ENCODE data around the gene ZNF569. TPM values are rescaled to one million over a fixed set of nuclear protein-coding genes. Genes with fewer than 3 reads are reported as not detected.
A peak's percentile ranks its signal among the peaks of the same experiment; 100 is the strongest.

ZNF569 gene
- 5.0 TPM for polyA plus RNA-seq
- long read RNA-seq, donor 1, result 0 reads
- long read RNA-seq, donor 2, result 0 reads
- long read RNA-seq, donor 3, result 0 reads
- long read RNA-seq, donor 4, result 0 reads
- long read RNA-seq, donor 5, partial matches to known transcripts, result 0 of 1 reads
- long read RNA-seq, donor 5, other reads (novel, unspliced or antisense), result 0 of 1 reads
- long read RNA-seq, donor 6, full-length matches to known transcripts, result 1 of 1 reads
- long read RNA-seq, donor 6, partial matches to known transcripts, result 0 of 1 reads
- long read RNA-seq, donor 6, other reads (novel, unspliced or antisense), result 0 of 1 reads
- long read RNA-seq, donor 7, full-length matches to known transcripts, result 2 of 2 reads
- long read RNA-seq, donor 7, partial matches to known transcripts, result 0 of 2 reads
- long read RNA-seq, donor 7, other reads (novel, unspliced or antisense), result 0 of 2 reads
- long read RNA-seq, donor 8, full-length matches to known transcripts, result 1 of 1 reads
- long read RNA-seq, donor 8, partial matches to known transcripts, result 0 of 1 reads
- long read RNA-seq, donor 8, other reads (novel, unspliced or antisense), result 0 of 1 reads
- long read RNA-seq, donor 9, full-length matches to known transcripts, result 1 of 1 reads
- long read RNA-seq, donor 9, partial matches to known transcripts, result 0 of 1 reads
- long read RNA-seq, donor 9, other reads (novel, unspliced or antisense), result 0 of 1 reads
- long read RNA-seq, donor 10, full-length matches to known transcripts, result 2 of 2 reads
- long read RNA-seq, donor 10, partial matches to known transcripts, result 0 of 2 reads
- long read RNA-seq, donor 10, other reads (novel, unspliced or antisense), result 0 of 2 reads
- long read RNA-seq, donor 11, partial matches to known transcripts, result 0 of 1 reads
- long read RNA-seq, donor 11, other reads (novel, unspliced or antisense), result 0 of 1 reads

DNA sequence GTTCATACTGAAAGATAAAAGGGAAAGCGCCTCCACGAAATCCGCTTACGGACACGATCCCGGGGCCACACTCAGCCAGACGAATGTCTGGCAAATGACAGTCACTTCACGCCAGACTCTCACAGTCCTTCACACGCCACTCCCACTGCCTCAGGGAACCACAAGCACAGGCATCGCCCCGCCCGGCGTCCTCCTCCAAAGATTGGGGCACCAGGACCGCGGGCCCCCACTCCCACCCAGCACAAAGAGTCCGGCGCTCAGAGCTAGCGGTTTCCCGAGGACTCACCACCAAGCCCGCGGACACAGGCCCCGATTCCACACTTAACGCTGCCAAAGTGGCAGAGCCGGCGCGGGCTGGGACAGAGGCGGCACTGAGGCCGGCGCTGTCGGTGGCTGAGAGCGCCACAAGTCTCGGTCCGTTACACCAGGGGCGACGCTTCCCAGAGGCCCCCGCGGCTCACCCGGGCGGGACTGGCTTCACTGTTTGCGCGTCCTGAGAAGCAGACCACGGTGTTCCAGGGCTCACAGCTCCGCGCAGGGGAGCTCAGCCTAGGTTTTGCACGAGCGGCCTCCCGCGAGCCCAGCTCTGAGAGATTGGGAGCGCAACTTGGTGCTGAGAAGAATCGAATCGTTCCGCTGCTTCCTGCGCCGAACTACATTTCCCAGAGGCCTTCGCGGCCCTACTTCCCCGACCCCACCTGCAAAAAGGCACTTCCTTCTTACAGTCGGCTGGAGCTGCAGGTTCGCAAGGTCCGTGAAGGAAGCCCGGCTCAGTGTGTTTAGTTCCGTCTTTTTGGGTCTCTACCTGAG, at the start of gene ZNF569:
Gene ZNF569, minus strand, starts transcription at position 647 of the 810 bp plus-strand sequence. CDS start 22,523 bp downstream, outside the sequence.
- DNase-seq, result peak; percentile 91 to 98
- no CpG with 5 or more reads among the region's 62 CpGs for WGBS (ENCODE audit: insufficient coverage, low lambda C conversion rate)

DNA sequence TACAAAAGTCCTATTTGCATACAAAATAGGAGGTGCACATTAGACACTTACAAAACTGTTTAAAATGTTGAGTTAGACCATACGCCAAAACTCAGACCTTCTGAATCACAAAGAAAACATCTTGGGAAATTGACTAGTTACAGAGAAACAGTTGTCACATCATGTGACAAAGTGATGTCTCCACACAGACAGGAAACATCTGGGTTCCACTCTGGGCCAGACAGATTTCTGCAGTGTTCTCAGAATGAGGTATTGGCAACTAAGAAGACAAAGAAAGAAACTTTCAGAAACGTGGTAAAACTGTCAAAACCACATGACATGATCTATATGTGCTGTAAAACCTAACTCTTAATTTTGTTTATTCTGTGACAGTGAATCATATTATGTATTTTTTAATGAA, 46.2 kb upstream of the ZNF569 start:
- Histone ChIP-seq H3K27ac (ENCODE audit: low read length) (no peak overlapping the region), H3K27me3 (ENCODE audit: control insufficient read depth, insufficient read depth, low read length) (no peaks in the 10 kb centered on the region), H3K4me3 (ENCODE audit: low read length) (no peak overlapping the region), H3K4me1 (ENCODE audit: control insufficient read depth, insufficient read depth, low read length) (no peaks in the 10 kb centered on the region), H3K9me3 (ENCODE audit: control insufficient read depth, low read depth, low read length) (peaks cover 5% of the 10 kb centered on the region), H3K36me3 (ENCODE audit: control insufficient read depth, insufficient read depth, low read length) (peaks cover 10% of the 10 kb centered on the region)
- 60% methylated on average over 1 of the region's 2 CpGs for WGBS (ENCODE audit: insufficient coverage, low lambda C conversion rate)
- no peak for DNase-seq

More for the DNA sequence above, at the start of gene ZNF569:
- Histone ChIP-seq H3K4me3 (ENCODE audit: low read length) (peak within 1 kb of the TSS; percentile 89), H3K4me1 (ENCODE audit: control insufficient read depth, insufficient read depth, low read length) (peaks cover 3% of the 10 kb centered on the region), H3K27me3 (ENCODE audit: control insufficient read depth, insufficient read depth, low read length) (no peaks in the 10 kb centered on the region), H3K36me3 (ENCODE audit: control insufficient read depth, insufficient read depth, low read length) (peaks cover 14% of the 10 kb centered on the region), H3K27ac (ENCODE audit: low read length) (peak within 1 kb of the TSS; percentile 85), H3K9me3 (ENCODE audit: control insufficient read depth, low read depth, low read length) (peaks cover 5% of the 10 kb centered on the region)

DNA sequence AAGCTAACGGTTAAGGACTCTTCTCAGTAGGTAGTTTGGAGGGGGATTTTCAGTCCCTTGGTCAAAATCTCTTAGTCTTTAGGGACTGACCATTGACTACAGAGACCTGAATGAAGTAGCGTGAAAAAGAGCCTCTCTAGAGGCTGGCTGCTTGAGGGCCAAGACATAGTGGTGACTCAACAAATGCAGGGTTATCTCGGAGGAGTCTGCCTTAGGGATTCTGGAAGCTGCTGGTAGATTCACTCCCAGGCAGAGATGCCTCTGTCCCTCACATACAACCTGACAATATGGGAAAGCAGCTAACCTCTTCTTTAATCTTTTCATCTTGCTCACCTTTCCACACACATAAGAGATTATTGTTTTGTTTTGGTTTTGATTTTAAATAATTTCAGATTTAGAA, 44.6 kb upstream of the ZNF569 start:
- H3K4me1 ChIP-seq (ENCODE audit: control insufficient read depth, insufficient read depth, low read length), result no peaks in the 10 kb centered on the region
- H3K36me3 ChIP-seq (ENCODE audit: control insufficient read depth, insufficient read depth, low read length), result peaks cover 10% of the 10 kb centered on the region
- WGBS (ENCODE audit: insufficient coverage, low lambda C conversion rate), result no CpG with 5 or more reads among the region's 3 CpGs

DNA sequence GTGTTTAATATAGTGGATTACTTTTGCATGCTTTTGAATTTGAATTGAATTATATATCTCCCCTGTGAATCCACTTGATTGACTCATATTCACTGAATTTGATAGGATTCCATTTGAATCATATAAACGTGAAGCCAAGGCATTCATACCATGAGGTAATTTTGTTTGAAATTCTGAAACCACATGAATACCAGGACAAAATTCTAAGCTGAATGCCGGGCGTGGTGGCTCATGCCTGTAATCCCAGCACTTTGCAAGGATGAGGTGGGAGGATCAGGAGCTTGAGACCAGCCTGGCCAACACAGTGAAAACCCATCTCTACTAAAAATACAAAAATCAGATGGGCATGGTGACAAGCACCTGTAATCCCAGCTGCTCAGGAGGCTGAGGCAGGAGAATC, 43.9 kb upstream of the ZNF569 start:
- no peaks in the 10 kb centered on the region for H3K4me1 ChIP-seq (ENCODE audit: control insufficient read depth, insufficient read depth, low read length)
- H3K27me3 ChIP-seq (ENCODE audit: control insufficient read depth, insufficient read depth, low read length), result no peaks in the 10 kb centered on the region
- no peak overlapping the region for H3K4me3 ChIP-seq (ENCODE audit: low read length)
- H3K36me3 ChIP-seq (ENCODE audit: control insufficient read depth, insufficient read depth, low read length), result peaks cover 10% of the 10 kb centered on the region
- no peak for DNase-seq
- no CpG with 5 or more reads among the region's 3 CpGs for WGBS (ENCODE audit: insufficient coverage, low lambda C conversion rate)
- H3K27ac ChIP-seq (ENCODE audit: low read length), result no peak overlapping the region
- H3K9me3 ChIP-seq (ENCODE audit: control insufficient read depth, low read depth, low read length), result no peaks in the 10 kb centered on the region

More for the DNA sequence above, 44.6 kb upstream of the ZNF569 start:
- Histone ChIP-seq H3K27ac (ENCODE audit: low read length) (no peak overlapping the region), H3K4me3 (ENCODE audit: low read length) (no peak overlapping the region), H3K27me3 (ENCODE audit: control insufficient read depth, insufficient read depth, low read length) (no peaks in the 10 kb centered on the region), H3K9me3 (ENCODE audit: control insufficient read depth, low read depth, low read length) (no peaks in the 10 kb centered on the region)
- no peak for DNase-seq

DNA sequence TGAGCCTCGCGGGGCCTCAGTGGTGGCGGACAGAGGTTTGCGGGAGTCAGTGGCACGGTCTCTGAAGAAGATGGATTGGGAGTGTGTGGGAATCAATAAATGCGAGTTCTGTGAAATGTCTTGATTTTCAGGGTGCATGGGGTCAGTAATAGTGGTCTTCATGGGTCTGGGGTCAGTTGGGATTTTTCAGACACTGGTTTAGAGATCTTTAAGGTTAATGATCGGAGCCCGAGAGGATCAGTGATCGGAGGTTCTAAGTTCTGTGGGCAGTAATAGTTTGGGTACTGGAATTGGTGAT, 39.9 kb upstream of the ZNF569 start:
- Histone ChIP-seq H3K4me1 (ENCODE audit: control insufficient read depth, insufficient read depth, low read length) (peaks cover 7% of the 10 kb centered on the region), H3K4me3 (ENCODE audit: low read length) (peak overlapping the region; percentile 62), H3K9me3 (ENCODE audit: control insufficient read depth, low read depth, low read length) (no peaks in the 10 kb centered on the region), H3K27me3 (ENCODE audit: control insufficient read depth, insufficient read depth, low read length) (no peaks in the 10 kb centered on the region), H3K27ac (ENCODE audit: low read length) (peak overlapping the region; percentile 94), H3K36me3 (ENCODE audit: control insufficient read depth, insufficient read depth, low read length) (peaks cover 4% of the 10 kb centered on the region)
- DNase-seq, result no peak
- WGBS (ENCODE audit: insufficient coverage, low lambda C conversion rate), result 0% methylated on average over 2 of the region's 9 CpGs

DNA sequence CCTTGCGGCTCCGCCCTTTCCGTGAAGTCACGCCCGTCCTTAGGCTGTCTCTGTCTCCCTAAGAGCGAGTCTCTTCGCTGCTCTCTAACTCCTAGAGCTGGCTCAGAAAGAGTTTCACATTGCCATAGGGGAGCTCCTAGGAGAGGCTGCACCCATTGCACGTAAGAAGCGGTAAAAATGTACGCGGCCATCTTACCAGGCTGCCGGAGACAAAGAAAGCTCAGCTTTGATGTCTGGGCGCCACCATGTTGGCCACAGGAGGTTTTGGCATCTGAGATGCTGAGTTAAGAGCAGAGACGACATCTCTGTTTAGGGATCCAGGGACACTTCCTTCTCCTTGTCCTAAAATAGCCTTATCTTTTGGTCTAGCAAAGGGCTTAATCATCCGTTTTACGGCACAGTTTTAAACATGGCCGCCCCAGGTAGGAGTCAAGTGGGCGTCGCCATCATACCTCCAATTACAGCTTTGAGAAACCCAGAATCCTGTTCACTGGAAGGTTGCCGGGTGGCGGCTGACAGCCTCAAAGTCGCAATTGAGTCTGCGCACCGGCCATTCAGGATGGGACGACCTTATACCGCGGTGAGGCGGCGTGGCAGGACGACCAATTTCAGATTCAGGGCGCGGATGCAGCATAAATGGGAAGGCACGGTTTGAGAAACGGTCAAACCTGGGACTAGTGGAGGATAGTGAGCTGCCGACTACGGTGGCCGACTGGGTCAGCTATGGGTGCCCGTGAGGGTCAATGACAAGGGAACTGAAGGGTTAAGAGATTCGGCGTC, 39.3 kb upstream of the ZNF569 start, which contains the start of gene ZNF793:
Gene ZNF793, plus strand, starts transcription at position 553 of the 780 bp plus-strand sequence. CDS start 16,501 bp downstream, outside the sequence.
- peak; percentile 82 to 97 for DNase-seq
- peaks cover 7% of the 10 kb centered on the region for H3K4me1 ChIP-seq (ENCODE audit: control insufficient read depth, insufficient read depth, low read length)
- WGBS (ENCODE audit: insufficient coverage, low lambda C conversion rate), result no CpG with 5 or more reads among the region's 40 CpGs
- H3K27ac ChIP-seq (ENCODE audit: low read length), result peak within 1 kb of the TSS; percentile 94
- no peaks in the 10 kb centered on the region for H3K27me3 ChIP-seq (ENCODE audit: control insufficient read depth, insufficient read depth, low read length)
- no peaks in the 10 kb centered on the region for H3K9me3 ChIP-seq (ENCODE audit: control insufficient read depth, low read depth, low read length)
- H3K4me3 ChIP-seq (ENCODE audit: low read length), result peak within 1 kb of the TSS; percentile 62
- peaks cover under 1% of the 10 kb centered on the region for H3K36me3 ChIP-seq (ENCODE audit: control insufficient read depth, insufficient read depth, low read length)

DNA sequence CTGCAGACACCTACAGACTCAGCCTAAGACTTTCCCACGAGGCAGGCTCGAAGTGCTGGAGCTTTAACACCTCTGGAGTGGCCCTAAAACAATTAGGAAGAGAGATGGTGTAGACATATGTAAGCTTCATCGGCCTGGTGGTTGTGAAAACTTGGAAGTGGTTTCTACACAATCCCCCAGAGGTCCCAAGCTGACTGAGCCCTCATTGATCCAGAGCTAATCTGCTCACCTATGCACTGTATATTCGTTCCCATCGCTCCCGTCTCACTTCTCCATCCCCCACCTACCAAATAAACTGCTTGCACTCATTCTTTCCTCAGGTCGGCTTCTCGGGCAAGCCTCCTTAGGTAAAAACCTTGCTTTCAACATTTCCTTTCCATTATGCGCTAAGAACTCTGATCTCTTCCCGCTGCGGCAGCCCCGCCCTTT, 38.7 kb upstream of the ZNF569 start:
- no peak for DNase-seq
- Histone ChIP-seq H3K9me3 (ENCODE audit: control insufficient read depth, low read depth, low read length) (no peaks in the 10 kb centered on the region), H3K4me1 (ENCODE audit: control insufficient read depth, insufficient read depth, low read length) (peaks cover 7% of the 10 kb centered on the region)

DNA sequence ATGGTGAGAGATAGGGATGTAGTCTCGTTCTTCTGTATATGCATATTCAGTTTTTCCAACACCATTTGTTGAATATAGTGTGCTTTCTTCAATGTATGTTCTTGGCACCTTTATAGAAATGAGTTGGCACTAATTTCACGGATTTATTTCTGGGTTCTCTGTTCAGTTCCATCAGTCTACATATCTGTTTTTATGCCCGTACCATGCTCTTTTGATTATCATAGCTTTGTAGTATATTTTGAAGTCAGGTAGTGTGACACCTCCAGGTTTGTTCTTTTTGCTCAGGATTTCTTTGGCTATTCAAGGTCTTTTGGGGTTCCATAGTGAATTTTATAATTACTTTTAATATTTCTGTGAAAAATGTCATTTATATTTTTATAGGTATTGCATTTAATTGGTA, 25.0 kb upstream of the ZNF569 start:
- H3K36me3 ChIP-seq (ENCODE audit: control insufficient read depth, insufficient read depth, low read length), result no peaks in the 10 kb centered on the region
- H3K27me3 ChIP-seq (ENCODE audit: control insufficient read depth, insufficient read depth, low read length), result no peaks in the 10 kb centered on the region
- 54% methylated on average over 2 of the region's 3 CpGs for WGBS (ENCODE audit: insufficient coverage, low lambda C conversion rate)
- DNase-seq, result no peak
- no peak overlapping the region for H3K4me3 ChIP-seq (ENCODE audit: low read length)
- peaks cover 22% of the 10 kb centered on the region for H3K9me3 ChIP-seq (ENCODE audit: control insufficient read depth, low read depth, low read length)
- H3K4me1 ChIP-seq (ENCODE audit: control insufficient read depth, insufficient read depth, low read length), result no peaks in the 10 kb centered on the region
- H3K27ac ChIP-seq (ENCODE audit: low read length), result no peak overlapping the region

More for the DNA sequence above, 38.7 kb upstream of the ZNF569 start:
- Histone ChIP-seq H3K36me3 (ENCODE audit: control insufficient read depth, insufficient read depth, low read length) (no peaks in the 10 kb centered on the region), H3K27ac (ENCODE audit: low read length) (peak overlapping the region; percentile 94), H3K4me3 (ENCODE audit: low read length) (peak overlapping the region; percentile 62), H3K27me3 (ENCODE audit: control insufficient read depth, insufficient read depth, low read length) (no peaks in the 10 kb centered on the region)
- no CpG with 5 or more reads among the region's 12 CpGs for WGBS (ENCODE audit: insufficient coverage, low lambda C conversion rate)

DNA sequence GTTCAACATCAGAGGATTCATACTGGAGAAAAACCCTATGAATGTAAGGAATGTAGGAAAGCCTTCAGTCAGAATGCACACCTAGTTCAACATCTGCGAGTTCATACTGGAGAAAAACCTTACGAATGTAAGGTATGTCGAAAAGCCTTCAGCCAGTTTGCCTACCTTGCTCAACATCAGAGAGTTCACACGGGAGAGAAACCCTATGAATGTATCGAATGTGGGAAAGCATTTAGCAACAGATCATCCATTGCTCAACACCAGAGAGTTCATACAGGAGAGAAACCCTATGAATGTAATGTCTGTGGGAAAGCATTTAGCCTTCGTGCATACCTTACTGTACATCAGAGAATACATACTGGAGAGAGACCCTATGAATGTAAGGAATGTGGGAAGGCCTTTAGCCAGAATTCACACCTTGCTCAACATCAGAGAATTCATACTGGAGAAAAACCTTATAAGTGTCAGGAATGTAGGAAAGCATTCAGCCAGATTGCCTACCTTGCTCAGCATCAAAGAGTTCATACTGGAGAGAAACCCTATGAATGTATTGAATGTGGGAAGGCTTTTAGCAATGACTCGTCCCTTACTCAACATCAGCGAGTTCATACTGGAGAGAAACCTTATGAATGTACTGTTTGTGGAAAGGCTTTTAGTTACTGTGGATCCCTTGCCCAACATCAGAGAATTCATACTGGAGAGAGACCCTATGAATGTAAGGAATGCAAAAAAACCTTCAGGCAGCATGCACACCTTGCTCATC, 17.3 kb upstream of the ZNF569 start:
- Histone ChIP-seq H3K27ac (ENCODE audit: low read length) (no peak overlapping the region), H3K36me3 (ENCODE audit: control insufficient read depth, insufficient read depth, low read length) (peaks cover 20% of the 10 kb centered on the region), H3K27me3 (ENCODE audit: control insufficient read depth, insufficient read depth, low read length) (no peaks in the 10 kb centered on the region), H3K4me1 (ENCODE audit: control insufficient read depth, insufficient read depth, low read length) (no peaks in the 10 kb centered on the region), H3K4me3 (ENCODE audit: low read length) (no peak overlapping the region), H3K9me3 (ENCODE audit: control insufficient read depth, low read depth, low read length) (peaks cover 28% of the 10 kb centered on the region)
- 100% methylated on average over 3 of the region's 8 CpGs for WGBS (ENCODE audit: insufficient coverage, low lambda C conversion rate)
- no peak for DNase-seq
